Activated T-cell treated with anti-CD3 and anti-CD28 coated beads, Interleukin-2, amount 50 U/mL, for 24 hours (primary cell): ENCODE data around the gene SART3.

Experiments used
- DNase-seq: peaks from one replicate; pipeline ENCODE4 v3.0.0-alpha.2; 2020
- H3K27ac Mint-ChIP-seq: 2 replicates; pipeline ENCODE4 v1.8.0; 2020; ENCODE audit warnings: mild to moderate bottlenecking, mixed read lengths
- H3K27me3 Mint-ChIP-seq: 2 replicates; pipeline ENCODE4 v1.8.0; 2020; ENCODE audit warnings: mixed read lengths
- H3K36me3 Mint-ChIP-seq: 2 replicates; pipeline ENCODE4 v1.8.0; 2020; ENCODE audit warnings: low read depth, mixed read lengths
- H3K4me1 Mint-ChIP-seq: 2 replicates; pipeline ENCODE4 v1.8.0; 2020; ENCODE audit warnings: low read depth, mixed read lengths
- H3K4me3 Mint-ChIP-seq: 2 replicates; pipeline ENCODE4 v1.8.0; 2020; ENCODE audit warnings: mild to moderate bottlenecking, moderate library complexity, mixed read lengths
- H3K9me3 Mint-ChIP-seq: 2 replicates; pipeline ENCODE4 v1.8.0; 2020; ENCODE audit warnings: mixed read lengths

Gene SART3

DNA sequence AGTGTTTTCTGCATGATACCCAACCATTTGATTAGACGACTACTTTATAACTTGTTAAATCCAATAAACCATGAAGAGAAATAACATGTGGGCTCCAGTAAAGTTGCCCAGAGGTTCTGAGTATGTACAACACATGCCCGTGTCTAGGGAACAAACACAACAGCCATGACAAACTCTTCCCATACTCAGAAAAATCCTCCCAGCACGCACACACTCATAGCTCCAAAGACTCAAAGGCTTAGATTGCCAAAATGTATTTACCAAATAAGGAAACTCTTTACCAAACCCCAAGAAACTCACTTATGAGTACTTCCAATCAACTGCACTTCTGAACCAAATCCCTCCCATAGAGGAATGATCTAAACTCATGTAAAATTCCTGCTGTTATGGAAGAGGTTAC, 17.3 kb downstream of the SART3 start:
- DNase-seq: no peak
- no peaks in the 10 kb centered on the region for H3K9me3 Mint-ChIP-seq
- H3K4me1 Mint-ChIP-seq: peaks cover 27% of the 10 kb centered on the region
- no peak overlapping the region for H3K4me3 Mint-ChIP-seq
- no peaks in the 10 kb centered on the region for H3K27me3 Mint-ChIP-seq
- peaks cover 91% of the 10 kb centered on the region for H3K36me3 Mint-ChIP-seq
- peak overlapping the region; percentile 70 for H3K27ac Mint-ChIP-seq

DNA sequence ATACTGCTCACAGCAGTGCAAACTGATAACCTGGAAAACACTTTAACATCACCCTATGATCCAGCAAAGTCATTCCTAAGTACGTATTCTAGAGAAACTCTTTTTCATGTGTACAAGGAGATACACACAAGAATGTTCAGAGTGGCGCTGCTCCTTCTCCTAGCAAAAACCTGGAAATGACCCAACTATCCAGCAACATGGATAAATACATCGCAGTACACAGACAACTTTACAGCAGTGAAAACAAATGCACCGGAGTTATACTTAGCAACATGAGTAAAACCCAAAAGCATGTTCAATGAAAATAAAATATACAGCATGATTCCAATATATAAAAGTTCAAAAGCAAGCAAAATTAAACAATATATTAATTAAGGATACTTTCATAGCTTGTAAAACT, 18.7 kb downstream of the SART3 start:
- peaks cover 91% of the 10 kb centered on the region for H3K36me3 Mint-ChIP-seq
- peaks cover 27% of the 10 kb centered on the region for H3K4me1 Mint-ChIP-seq
- DNase-seq: no peak
- no peak overlapping the region for H3K27ac Mint-ChIP-seq
- H3K27me3 Mint-ChIP-seq: no peaks in the 10 kb centered on the region
- H3K4me3 Mint-ChIP-seq: no peak overlapping the region
- H3K9me3 Mint-ChIP-seq: no peaks in the 10 kb centered on the region

DNA sequence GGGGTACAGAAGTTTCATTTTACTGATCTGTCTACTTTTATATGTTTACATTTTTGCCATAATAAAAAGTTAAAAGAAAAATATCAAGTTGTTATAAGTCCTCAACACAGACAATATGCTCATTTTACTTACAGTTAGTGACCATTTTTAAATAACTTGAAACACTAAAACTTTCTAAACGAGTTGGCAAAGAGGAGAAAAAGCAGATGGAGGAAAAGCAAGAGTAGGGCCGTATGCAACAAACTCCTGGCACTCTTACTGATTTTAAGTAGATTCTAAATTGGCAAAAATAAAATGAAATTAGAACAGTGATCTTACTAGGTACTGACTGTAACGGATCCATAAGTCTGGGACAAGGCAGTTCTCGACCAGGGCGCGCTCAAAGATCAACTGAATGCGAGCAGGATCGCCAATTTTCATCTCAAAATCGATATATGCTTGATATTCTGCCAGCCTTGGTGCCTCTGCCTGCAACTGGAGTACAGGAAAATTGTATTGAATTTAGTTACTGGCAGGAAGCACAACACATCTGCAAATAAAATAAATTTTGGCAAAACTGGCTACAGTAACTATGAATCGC, 22.3 kb downstream of the SART3 start:
- DNase-seq: no peak
- Mint-ChIP-seq H3K27ac (peak overlapping the region; percentile 66), H3K9me3 (no peaks in the 10 kb centered on the region), H3K4me1 (peaks cover 21% of the 10 kb centered on the region), H3K36me3 (peaks cover 91% of the 10 kb centered on the region), H3K27me3 (no peaks in the 10 kb centered on the region), H3K4me3 (no peak overlapping the region)

DNA sequence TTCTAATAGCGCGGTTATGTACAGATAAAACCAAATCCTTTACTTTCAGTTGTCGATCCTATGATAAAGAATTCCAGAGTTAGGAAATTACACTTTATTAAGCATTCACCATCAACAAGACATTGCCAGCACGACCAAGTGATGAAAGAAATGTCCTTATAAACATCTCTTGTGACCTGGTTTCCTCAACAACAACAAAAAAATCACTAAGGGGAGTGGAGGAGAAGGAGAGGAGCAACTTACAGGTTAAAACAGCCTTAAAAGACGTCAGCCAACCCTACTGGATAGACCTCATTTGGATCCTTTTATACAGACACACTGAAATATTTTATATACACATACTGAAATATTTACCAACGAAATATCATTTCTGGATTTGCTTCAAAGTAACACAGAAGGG, 22.8 kb downstream of the SART3 start:
- no peaks in the 10 kb centered on the region for H3K9me3 Mint-ChIP-seq
- H3K4me1 Mint-ChIP-seq: peaks cover 20% of the 10 kb centered on the region
- peaks cover 91% of the 10 kb centered on the region for H3K36me3 Mint-ChIP-seq
- H3K27me3 Mint-ChIP-seq: no peaks in the 10 kb centered on the region
- H3K27ac Mint-ChIP-seq: no peak overlapping the region
- DNase-seq: no peak
- no peak overlapping the region for H3K4me3 Mint-ChIP-seq

DNA sequence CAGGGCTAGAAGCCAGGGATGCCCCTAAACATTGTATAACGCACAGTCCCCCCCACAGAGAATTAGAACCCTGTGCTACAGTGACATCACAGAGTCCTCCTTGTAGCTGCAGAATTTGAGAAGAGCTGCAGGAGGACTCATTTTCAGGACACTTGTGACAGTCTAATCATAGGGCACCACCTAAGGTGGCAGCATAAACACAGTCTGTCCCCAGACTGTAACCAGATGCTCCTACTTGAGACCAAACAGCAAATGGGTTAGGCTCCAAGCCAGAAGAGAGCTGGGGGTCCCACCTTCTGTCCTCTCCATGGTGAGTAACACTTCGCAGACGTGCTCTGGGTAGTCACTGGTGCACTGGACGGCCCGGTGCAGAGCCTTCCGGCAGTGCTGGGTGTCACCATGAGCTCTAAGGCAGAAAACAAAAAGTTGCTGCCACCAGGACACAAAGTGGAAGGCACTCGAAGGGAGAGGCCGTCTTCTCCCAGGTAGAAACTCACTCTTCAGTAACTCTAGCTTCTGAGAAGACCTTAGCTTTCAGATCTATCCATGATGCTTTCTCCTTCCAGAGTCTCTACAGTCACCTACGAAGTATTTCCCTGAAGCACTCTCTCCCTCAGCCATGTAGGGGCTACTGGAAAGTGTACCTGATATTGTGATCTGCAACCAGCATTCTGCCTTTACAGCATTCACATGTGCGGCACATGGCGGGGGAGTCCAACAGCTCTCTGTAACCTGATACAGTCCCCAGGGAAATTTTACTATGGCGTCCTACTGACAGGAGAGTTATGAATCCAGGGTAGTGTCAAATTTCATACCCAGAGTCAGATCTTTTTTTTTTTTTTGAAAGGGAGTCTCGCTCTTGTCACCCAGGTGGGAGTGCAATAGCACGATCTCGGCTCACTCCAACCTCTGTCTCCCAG, 28.8 kb downstream of the SART3 start:
- H3K27ac Mint-ChIP-seq: peak overlapping the region; percentile 65
- H3K36me3 Mint-ChIP-seq: peaks cover 97% of the 10 kb centered on the region
- no peaks in the 10 kb centered on the region for H3K9me3 Mint-ChIP-seq

DNA sequence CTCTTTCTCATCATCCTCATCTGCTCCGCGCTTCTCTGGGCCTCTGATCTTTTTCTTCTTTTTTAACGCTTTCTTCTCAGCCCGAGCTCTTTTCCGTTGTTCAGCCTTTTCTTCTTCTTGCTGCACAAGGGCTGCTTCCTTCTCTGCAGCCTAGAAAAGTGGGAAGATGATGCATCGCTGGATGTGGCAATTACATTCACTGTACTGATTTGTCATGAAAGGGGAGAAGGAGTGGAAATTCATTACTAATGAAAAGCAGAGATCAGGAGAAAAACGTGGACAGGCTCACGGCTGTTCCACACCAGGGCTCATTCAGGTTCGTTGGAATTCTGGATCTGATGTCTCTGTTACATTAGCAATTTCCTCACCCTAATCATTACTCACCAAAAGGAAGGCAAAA, 30.8 kb downstream of the SART3 start:
- Mint-ChIP-seq H3K4me1 (peaks cover 5% of the 10 kb centered on the region), H3K27ac (peak overlapping the region; percentile 9), H3K27me3 (no peaks in the 10 kb centered on the region), H3K4me3 (no peak overlapping the region), H3K36me3 (peaks cover 97% of the 10 kb centered on the region), H3K9me3 (no peaks in the 10 kb centered on the region)
- no peak for DNase-seq

More for the DNA sequence above, 28.8 kb downstream of the SART3 start:
- Mint-ChIP-seq H3K4me3 (no peak overlapping the region), H3K27me3 (no peaks in the 10 kb centered on the region), H3K4me1 (peaks cover 3% of the 10 kb centered on the region)
- DNase-seq: no peak

DNA sequence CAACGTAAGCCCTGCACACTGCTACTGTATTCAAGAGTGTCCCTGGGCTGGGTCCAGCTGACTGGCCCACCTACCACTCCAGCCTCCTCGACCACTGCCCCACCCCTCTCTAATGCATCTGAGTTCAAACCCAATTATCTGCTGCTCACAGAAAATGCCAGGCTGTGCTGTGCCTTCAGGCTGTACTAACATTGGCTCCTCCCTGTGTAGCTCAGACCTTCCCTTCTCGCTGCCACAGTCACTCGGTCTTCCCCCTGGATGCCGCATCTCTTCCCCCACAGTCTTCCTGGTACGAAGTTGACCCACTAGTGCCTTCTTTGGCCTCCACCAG, 33.8 kb downstream of the SART3 start:
- Mint-ChIP-seq H3K9me3 (no peaks in the 10 kb centered on the region), H3K27me3 (no peaks in the 10 kb centered on the region), H3K36me3 (peaks cover 100% of the 10 kb centered on the region), H3K27ac (peak overlapping the region; percentile 42), H3K4me3 (no peak overlapping the region), H3K4me1 (peaks cover 5% of the 10 kb centered on the region)
- no peak for DNase-seq

DNA sequence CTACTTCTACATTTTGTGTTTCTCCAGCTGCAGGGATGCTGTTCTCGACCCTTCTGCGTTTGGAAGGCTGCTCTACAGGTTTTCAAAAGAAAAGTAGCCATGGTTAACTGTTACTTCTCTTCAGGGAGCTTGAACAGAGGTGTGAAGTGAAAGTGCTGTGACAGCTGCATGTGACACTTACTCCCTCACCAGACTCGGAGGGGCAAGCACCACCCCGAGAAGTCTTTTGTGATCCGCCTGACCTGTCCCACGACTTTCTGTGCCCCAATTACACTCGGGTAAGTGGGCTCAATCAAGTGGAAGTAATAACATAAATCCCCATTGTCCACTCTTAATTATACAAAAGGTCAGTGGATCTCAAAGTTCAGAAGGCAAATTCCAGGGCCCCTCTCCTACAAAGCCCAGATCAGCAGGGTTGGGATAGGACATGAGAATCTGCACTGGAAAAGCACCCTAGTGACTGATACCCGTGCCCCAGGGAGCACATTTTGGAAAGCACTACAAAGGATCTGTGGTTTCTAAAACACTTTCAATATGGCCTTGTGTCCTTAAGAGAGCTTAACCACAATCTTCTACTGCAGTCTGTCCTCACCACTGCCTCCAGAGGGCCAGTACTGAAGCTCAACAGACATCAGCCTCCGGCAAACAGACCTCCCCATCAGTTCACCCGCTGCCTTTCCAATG, 34.3 kb downstream of the SART3 start:
- H3K4me3 Mint-ChIP-seq: no peak overlapping the region
- H3K9me3 Mint-ChIP-seq: no peaks in the 10 kb centered on the region
- peaks cover 5% of the 10 kb centered on the region for H3K4me1 Mint-ChIP-seq
- H3K27ac Mint-ChIP-seq: peak overlapping the region; percentile 42
- H3K27me3 Mint-ChIP-seq: no peaks in the 10 kb centered on the region
- no peak for DNase-seq
- peaks cover 100% of the 10 kb centered on the region for H3K36me3 Mint-ChIP-seq

DNA sequence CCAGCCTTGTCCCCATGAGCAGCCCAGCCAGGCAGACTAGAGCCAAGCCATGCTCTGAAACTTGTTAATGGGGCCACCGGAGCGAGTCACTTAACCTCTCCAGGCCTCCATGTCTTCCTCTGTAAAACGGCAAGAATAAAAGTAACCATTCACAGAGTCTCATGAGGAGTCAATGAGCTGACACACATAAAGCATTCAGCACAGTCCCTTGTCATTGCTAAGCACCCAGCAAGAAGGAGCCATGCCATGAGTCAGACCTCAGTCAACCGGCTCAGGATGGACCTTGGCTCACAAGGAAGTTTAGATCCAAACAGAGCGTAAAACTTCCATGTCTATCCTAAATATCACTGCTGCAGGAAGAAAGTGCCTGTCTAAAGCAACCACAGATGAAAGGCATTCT, 35.3 kb downstream of the SART3 start:
- H3K4me1 Mint-ChIP-seq: peaks cover 5% of the 10 kb centered on the region
- no peak for DNase-seq
- H3K27ac Mint-ChIP-seq: peak overlapping the region; percentile 74
- peaks cover 100% of the 10 kb centered on the region for H3K36me3 Mint-ChIP-seq
- H3K9me3 Mint-ChIP-seq: no peaks in the 10 kb centered on the region
- H3K27me3 Mint-ChIP-seq: no peaks in the 10 kb centered on the region
- H3K4me3 Mint-ChIP-seq: no peak overlapping the region

DNA sequence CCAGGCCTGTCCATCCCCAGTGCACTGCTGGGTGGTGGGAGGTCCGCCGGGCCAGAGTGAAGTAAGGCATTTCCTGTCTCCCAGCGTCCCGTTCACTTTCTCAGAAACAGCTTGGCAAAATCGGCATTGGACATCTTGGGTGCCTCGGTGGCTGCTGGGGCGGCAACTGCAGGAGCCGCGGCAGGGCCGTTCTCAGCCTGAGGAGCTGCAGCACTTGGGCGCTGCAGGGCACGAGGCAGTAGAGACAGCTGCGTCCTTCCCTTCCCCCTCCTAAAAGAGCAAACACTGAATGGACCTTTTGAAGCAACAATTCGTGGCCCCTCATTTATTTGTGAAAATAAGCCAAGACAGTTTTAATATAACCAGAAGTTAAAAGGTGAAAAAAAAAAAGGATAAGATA, 37.6 kb downstream of the SART3 start:
- Mint-ChIP-seq H3K4me3 (no peak overlapping the region), H3K4me1 (peaks cover 14% of the 10 kb centered on the region), H3K27me3 (no peaks in the 10 kb centered on the region), H3K27ac (peak overlapping the region; percentile 57), H3K9me3 (no peaks in the 10 kb centered on the region), H3K36me3 (peaks cover 100% of the 10 kb centered on the region)
- no peak for DNase-seq

DNA sequence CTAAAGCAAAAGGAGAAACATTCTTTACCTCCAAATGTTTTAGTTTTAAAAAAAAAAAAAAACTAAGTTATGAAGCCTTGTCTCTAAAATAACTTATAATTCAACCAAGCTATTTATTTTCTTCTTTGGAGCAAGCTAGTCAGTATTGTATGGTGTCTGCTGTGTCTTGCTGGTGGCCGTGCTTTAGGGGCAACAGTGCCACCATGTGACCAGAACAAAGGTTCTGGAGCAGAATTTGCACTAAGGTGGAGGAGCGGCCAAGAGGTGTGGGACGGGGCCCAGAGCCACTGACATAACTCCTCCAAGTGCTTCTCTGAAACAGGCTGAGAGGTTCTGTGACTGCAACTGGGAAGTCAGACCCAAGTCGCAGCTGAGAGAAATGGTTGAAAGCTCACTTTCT, 41.4 kb downstream of the SART3 start:
- no peak overlapping the region for H3K4me3 Mint-ChIP-seq
- peak overlapping the region; percentile 84 for H3K27ac Mint-ChIP-seq
- peaks cover 88% of the 10 kb centered on the region for H3K36me3 Mint-ChIP-seq

DNA sequence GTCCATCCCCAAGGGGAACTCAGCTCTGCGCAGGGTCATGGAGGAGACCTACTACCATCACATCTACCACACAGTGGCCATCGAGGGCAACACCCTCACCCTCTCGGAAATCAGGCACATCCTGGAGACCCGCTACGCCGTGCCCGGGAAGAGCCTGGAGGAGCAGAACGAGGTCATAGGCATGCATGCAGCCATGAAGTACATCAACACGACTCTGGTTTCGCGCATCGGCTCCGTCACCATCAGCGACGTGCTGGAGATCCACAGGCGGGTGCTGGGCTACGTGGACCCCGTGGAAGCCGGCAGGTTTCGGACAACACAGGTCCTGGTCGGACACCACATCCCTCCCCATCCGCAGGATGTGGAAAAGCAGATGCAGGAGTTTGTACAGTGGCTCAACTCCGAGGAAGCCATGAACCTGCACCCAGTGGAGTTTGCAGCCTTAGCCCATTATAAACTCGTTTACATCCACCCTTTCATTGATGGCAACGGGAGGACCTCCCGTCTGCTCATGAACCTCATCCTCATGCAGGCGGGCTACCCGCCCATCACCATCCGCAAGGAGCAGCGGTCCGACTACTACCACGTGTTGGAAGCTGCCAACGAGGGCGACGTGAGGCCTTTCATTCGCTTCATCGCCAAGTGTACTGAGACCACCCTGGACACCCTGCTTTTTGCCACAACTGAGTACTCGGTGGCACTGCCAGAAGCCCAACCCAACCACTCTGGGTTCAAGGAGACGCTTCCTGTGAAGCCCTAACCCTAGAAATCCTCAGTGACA, 42.1 kb downstream of the SART3 start:
- DNase-seq: no peak
- H3K9me3 Mint-ChIP-seq: no peaks in the 10 kb centered on the region
- H3K4me3 Mint-ChIP-seq: no peak overlapping the region
- H3K36me3 Mint-ChIP-seq: peaks cover 82% of the 10 kb centered on the region
- peaks cover 29% of the 10 kb centered on the region for H3K4me1 Mint-ChIP-seq
- no peak overlapping the region for H3K27ac Mint-ChIP-seq
- H3K27me3 Mint-ChIP-seq: no peaks in the 10 kb centered on the region

More for the DNA sequence above, 41.4 kb downstream of the SART3 start:
- peaks cover 28% of the 10 kb centered on the region for H3K4me1 Mint-ChIP-seq
- no peaks in the 10 kb centered on the region for H3K27me3 Mint-ChIP-seq
- H3K9me3 Mint-ChIP-seq: no peaks in the 10 kb centered on the region
- no peak for DNase-seq

DNA sequence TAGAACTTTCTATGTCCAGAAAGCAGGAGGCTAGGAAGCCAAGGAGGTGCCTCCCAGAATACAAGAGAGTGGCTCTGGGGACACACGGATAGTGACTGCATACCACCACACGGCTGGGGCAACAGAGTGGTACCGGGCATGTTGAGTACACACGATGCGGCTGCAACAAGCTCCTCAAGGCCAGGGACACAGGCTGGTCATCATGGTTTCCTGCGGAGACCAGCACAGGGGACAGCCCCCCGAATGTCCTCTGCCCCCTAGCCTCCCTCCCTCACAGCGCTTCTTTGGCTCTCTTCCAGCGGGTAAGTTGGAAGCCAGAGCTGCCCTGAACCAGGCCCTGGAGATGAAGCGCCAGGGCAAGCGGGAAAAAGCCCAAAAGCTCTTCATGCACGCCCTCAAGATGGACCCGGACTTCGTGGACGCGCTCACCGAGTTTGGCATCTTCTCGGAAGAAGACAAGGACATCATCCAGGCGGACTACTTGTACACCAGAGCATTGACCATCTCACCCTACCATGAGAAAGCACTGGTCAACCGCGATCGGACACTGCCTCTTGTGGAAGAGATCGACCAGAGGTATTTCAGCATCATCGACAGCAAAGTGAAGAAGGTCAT, 42.8 kb downstream of the SART3 start:
- no peaks in the 10 kb centered on the region for H3K9me3 Mint-ChIP-seq
- peaks cover 75% of the 10 kb centered on the region for H3K36me3 Mint-ChIP-seq
- peaks cover 31% of the 10 kb centered on the region for H3K4me1 Mint-ChIP-seq
- H3K27me3 Mint-ChIP-seq: no peaks in the 10 kb centered on the region
- H3K27ac Mint-ChIP-seq: peak overlapping the region; percentile 76
- no peak for DNase-seq
- H3K4me3 Mint-ChIP-seq: no peak overlapping the region
